Trophoblast cell (in vitro differentiated cells and primary cell): Measurements from ENCODE around the gene HADHB.

Experiments
- DNase-seq, 2 donors: peaks; one replicate each; pipeline ENCODE4 v3.0.0-alpha.2; 2016
- H2AFZ ChIP-seq: 2 replicates; pipeline ENCODE4 v1.6.1; 2013; ENCODE audit warnings: low read length, moderate library complexity, mild to moderate bottlenecking; ENCODE audit not compliant: insufficient read depth, poor library complexity
- H2AK5ac ChIP-seq: 2 replicates; pipeline ENCODE4 v1.6.1; 2013; ENCODE audit warnings: mild to moderate bottlenecking, low read length
- H2BK120ac ChIP-seq: 2 replicates; pipeline ENCODE4 v1.6.1; 2013; ENCODE audit warnings: low read length, mild to moderate bottlenecking, moderate library complexity; ENCODE audit not compliant: insufficient read depth, poor library complexity
- H2BK12ac ChIP-seq: 2 replicates; pipeline ENCODE4 v1.6.1; 2013; ENCODE audit warnings: mild to moderate bottlenecking, low read length, moderate library complexity
- H2BK5ac ChIP-seq: 2 replicates; pipeline ENCODE4 v1.6.1; 2013; ENCODE audit warnings: low read length, low read depth, moderate library complexity, mild to moderate bottlenecking; ENCODE audit not compliant: poor library complexity
- H3K14ac ChIP-seq: 2 replicates; pipeline ENCODE4 v1.6.1; 2013; ENCODE audit warnings: mild to moderate bottlenecking, low read length
- H3K18ac ChIP-seq: 2 replicates; pipeline ENCODE4 v1.6.1; 2013; ENCODE audit warnings: mild to moderate bottlenecking, low read length
- H3K23ac ChIP-seq: 2 replicates; pipeline ENCODE4 v1.6.1; 2013; ENCODE audit warnings: low read length
- H3K27ac ChIP-seq: 2 replicates; pipeline ENCODE4 v1.5.1; 2013; ENCODE audit warnings: low read depth, mild to moderate bottlenecking, inconsistent platforms, low read length, moderate library complexity
- H3K27me3 ChIP-seq: 2 replicates; pipeline ENCODE4 v1.6.1; 2013; ENCODE audit warnings: inconsistent platforms, mild to moderate bottlenecking, low read length, moderate library complexity; ENCODE audit not compliant: insufficient read depth
- H3K36me3 ChIP-seq, 2 experiments: 1 replicate in 1 of 2; 2 replicates in 1 of 2; pipeline ENCODE4 v1.6.1; 2013; ENCODE audit warnings: low read length in 2 of 2, mild to moderate bottlenecking in 2 of 2, moderate library complexity in 1 of 2; ENCODE audit not compliant: insufficient read depth in 2 of 2, control insufficient read depth in 1 of 2
- H3K4ac ChIP-seq: 2 replicates; pipeline ENCODE4 v1.6.1; 2013; ENCODE audit warnings: low read depth, mild to moderate bottlenecking, low read length, moderate library complexity
- H3K4me1 ChIP-seq, 2 experiments: 1 replicate in 1 of 2; 2 replicates in 1 of 2; pipeline ENCODE4 v1.6.1; 2013; ENCODE audit warnings: low read length in 2 of 2, mild to moderate bottlenecking in 2 of 2, moderate library complexity in 1 of 2; ENCODE audit not compliant: insufficient read depth in 2 of 2, control insufficient read depth in 1 of 2
- H3K4me2 ChIP-seq: 2 replicates; pipeline ENCODE4 v1.6.1; 2013; ENCODE audit warnings: inconsistent platforms, mild to moderate bottlenecking, low read length, moderate library complexity
- H3K4me3 ChIP-seq: 2 replicates; pipeline ENCODE4 v1.5.1; 2013; ENCODE audit warnings: mild to moderate bottlenecking, low read depth, low read length, inconsistent platforms
- H3K79me1 ChIP-seq: one replicate; pipeline ENCODE4 v1.6.1; 2013; ENCODE audit warnings: low read length
- H3K79me2 ChIP-seq: 2 replicates; pipeline ENCODE4 v1.6.1; 2013; ENCODE audit warnings: low read length, mild to moderate bottlenecking; ENCODE audit not compliant: control insufficient read depth, insufficient read depth, poor library complexity
- H3K9ac ChIP-seq: 2 replicates; pipeline ENCODE4 v1.6.1; 2013; ENCODE audit warnings: mild to moderate bottlenecking, low read length
- H3K9me3 ChIP-seq: 2 replicates; pipeline ENCODE4 v1.6.1; 2013; ENCODE audit warnings: low read depth, mild to moderate bottlenecking, control low read depth, inconsistent platforms, low read length; ENCODE audit not compliant: insufficient read depth
- H4K12ac ChIP-seq: 2 replicates; pipeline ENCODE4 v1.6.1; 2013; ENCODE audit warnings: low read depth, mild to moderate bottlenecking, low read length, moderate library complexity
- H4K8ac ChIP-seq: 2 replicates; pipeline ENCODE4 v1.6.1; 2013; ENCODE audit warnings: low read depth, mild to moderate bottlenecking, low read length, moderate library complexity
- H4K91ac ChIP-seq: one replicate; pipeline ENCODE4 v1.6.1; 2013; ENCODE audit warnings: low read depth, mild to moderate bottlenecking, low read length, moderate library complexity
- WGBS: extraction: QIAGEN DNeasy Blood & Tissue Kit; methylation state at CpG from one replicate; pipeline ENCODE4 v1.1.7; 2013; ENCODE audit warnings: missing lambda C conversion rate; ENCODE audit not compliant: insufficient read length, insufficient coverage; ENCODE audit errors: extremely low coverage; 5-methylcytosine and 5-hydroxymethylcytosine counted together

HADHB gene

DNA sequence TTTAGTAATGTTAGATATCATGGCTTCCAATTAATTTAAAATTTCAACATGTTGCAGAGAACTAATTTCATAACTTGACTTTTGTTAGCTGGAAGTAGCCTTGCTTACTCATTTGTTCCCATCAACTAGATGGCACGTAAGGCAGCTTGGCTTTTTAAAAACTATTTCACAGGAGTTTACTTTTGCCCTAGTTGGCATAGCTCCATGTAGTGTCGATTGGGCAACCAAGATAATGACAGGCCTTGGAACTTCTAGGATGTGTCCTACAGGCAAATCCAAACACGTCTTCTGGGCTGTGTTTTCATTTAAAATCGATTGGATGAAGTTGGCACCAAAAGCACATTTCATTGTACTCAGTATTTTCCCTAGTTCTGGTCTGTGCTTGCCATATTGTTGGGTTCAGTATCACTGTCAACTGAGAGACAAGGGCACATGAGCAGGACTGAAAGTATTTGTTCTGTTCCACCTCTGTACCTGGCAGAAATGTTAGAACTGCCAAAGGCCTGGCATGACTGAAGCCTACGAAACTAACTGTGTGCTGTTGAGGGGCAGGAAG, 29.4 kb downstream of the HADHB start:
- Histone ChIP-seq H3K4me3 (no peak overlapping the region), H3K18ac (no peak overlapping the region), H3K27me3 (no peaks in the 10 kb centered on the region), H3K4me2 (no peak overlapping the region), H3K36me3 (peaks cover 6 to 8% of the 10 kb centered on the region in 2 experiments), H2BK5ac (no peak overlapping the region), H3K27ac (no peak overlapping the region), H2BK120ac (no peak overlapping the region), H2AK5ac (no peak overlapping the region), H2BK12ac (no peak overlapping the region), H3K9ac (no peak overlapping the region), H3K4me1 (no peaks in the 10 kb centered on the region), H4K12ac (no peak overlapping the region), H4K8ac (no peak overlapping the region), H3K23ac (no peak overlapping the region), H3K79me1 (no peaks in the 10 kb centered on the region), H2AFZ (no peak overlapping the region), H3K9me3 (no peaks in the 10 kb centered on the region), H3K4ac (no peak overlapping the region), H3K14ac (no peak overlapping the region), H3K79me2 (no peaks in the 10 kb centered on the region), H4K91ac (no peak overlapping the region)
- WGBS, result no CpG with 5 or more reads among the region's 5 CpGs
- DNase-seq, result peak; percentile 88 to 97

- WGBS, result no CpG with 5 or more reads among the region's 4 CpGs
Measured at GRCh38 chr2:26276484-26277227, 31.9 kb downstream of the HADHB start.

DNA sequence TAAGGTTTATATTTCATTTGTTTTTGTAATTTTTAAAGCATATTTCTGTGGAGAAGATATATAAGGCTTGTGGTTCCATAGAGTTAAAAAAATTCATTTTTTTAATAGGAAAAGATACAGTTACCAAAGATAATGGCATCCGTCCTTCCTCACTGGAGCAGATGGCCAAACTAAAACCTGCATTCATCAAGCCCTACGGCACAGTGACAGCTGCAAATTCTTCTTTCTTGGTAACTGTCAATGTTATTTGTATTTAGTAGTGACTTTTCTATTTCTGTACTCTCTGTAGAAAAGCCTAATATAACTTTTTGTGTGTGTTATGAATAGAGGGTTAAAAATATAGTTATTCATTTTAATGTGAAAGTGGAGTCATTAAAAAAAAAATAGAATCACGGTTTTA, 35.1 kb downstream of the HADHB start:
- H3K4me1 ChIP-seq, result no peaks in the 10 kb centered on the region
- no peak overlapping the region for H2AFZ ChIP-seq
- H4K91ac ChIP-seq, result no peak overlapping the region
- H4K12ac ChIP-seq, result no peak overlapping the region
- no peak overlapping the region for H2BK120ac ChIP-seq
- no peak overlapping the region for H3K14ac ChIP-seq
- no peak overlapping the region for H3K4ac ChIP-seq
- H3K9ac ChIP-seq, result no peak overlapping the region
- no peak overlapping the region for H3K27ac ChIP-seq
- H3K79me2 ChIP-seq, result no peaks in the 10 kb centered on the region
- peaks cover 15 to 17% of the 10 kb centered on the region in 2 experiments for H3K36me3 ChIP-seq
- H3K27me3 ChIP-seq, result no peaks in the 10 kb centered on the region
- no peak for DNase-seq
- no peak overlapping the region for H2AK5ac ChIP-seq
- WGBS, result no CpG with 5 or more reads among the region's 3 CpGs
- H4K8ac ChIP-seq, result no peak overlapping the region
- no peaks in the 10 kb centered on the region for H3K9me3 ChIP-seq
- no peak overlapping the region for H3K18ac ChIP-seq
- no peak overlapping the region for H3K4me2 ChIP-seq
- H3K23ac ChIP-seq, result no peak overlapping the region
- H3K4me3 ChIP-seq, result no peak overlapping the region
- no peaks in the 10 kb centered on the region for H3K79me1 ChIP-seq
- no peak overlapping the region for H2BK12ac ChIP-seq
- no peak overlapping the region for H2BK5ac ChIP-seq

More at GRCh38 chr2:26276484-26277227, 31.9 kb downstream of the HADHB start:
- Histone ChIP-seq H3K9ac (no peak overlapping the region), H3K18ac (no peak overlapping the region), H3K4ac (no peak overlapping the region), H2BK5ac (no peak overlapping the region), H3K79me1 (no peaks in the 10 kb centered on the region), H3K4me1 (no peaks in the 10 kb centered on the region), H2BK120ac (no peak overlapping the region), H4K8ac (no peak overlapping the region), H3K4me2 (no peak overlapping the region), H3K14ac (no peak overlapping the region), H2AK5ac (no peak overlapping the region), H3K79me2 (no peaks in the 10 kb centered on the region), H2AFZ (no peak overlapping the region), H3K36me3 (peaks cover 12 to 15% of the 10 kb centered on the region in 2 experiments), H2BK12ac (no peak overlapping the region), H3K27me3 (no peaks in the 10 kb centered on the region), H4K12ac (no peak overlapping the region), H3K4me3 (no peak overlapping the region), H3K23ac (no peak overlapping the region), H3K9me3 (no peaks in the 10 kb centered on the region), H4K91ac (no peak overlapping the region), H3K27ac (no peak overlapping the region)
- no peak for DNase-seq

DNA sequence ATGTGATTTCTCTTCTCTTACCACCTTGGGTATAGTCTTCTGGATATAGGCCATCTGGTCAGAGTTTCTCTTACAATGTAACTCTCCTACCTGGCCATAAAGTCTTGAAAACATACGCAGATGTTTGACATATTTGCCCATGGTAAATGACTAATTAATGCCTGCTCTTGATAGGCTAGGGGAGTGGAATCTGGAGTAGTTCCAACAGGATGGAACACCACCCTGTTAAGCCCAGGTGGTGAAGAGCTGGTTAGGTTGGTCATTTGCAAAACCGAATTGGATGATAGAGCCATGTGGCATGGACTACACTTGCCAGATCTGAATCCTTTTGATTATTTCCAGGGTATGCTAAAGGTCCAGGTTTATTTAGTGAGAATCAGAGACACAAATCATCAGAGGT, 36.5 kb downstream of the HADHB start:
- no CpG with 5 or more reads among the region's 2 CpGs for WGBS
- Histone ChIP-seq H4K91ac (no peak overlapping the region), H3K9me3 (no peaks in the 10 kb centered on the region)

More for the DNA sequence above, 36.5 kb downstream of the HADHB start:
- H3K4me3 ChIP-seq, result no peak overlapping the region
- no peak overlapping the region for H3K4me2 ChIP-seq
- no peak overlapping the region for H2AFZ ChIP-seq
- H3K27ac ChIP-seq, result no peak overlapping the region
- H2BK120ac ChIP-seq, result no peak overlapping the region
- no peaks in the 10 kb centered on the region for H3K27me3 ChIP-seq
- no peak overlapping the region for H3K4ac ChIP-seq
- no peak for DNase-seq
- no peak overlapping the region for H3K23ac ChIP-seq
- H3K18ac ChIP-seq, result no peak overlapping the region
- H3K36me3 ChIP-seq, result peaks cover 21 to 22% of the 10 kb centered on the region in 2 experiments
- no peak overlapping the region for H4K12ac ChIP-seq
- H2BK12ac ChIP-seq, result no peak overlapping the region
- no peaks in the 10 kb centered on the region for H3K4me1 ChIP-seq
- no peak overlapping the region for H4K8ac ChIP-seq
- H3K79me2 ChIP-seq, result no peaks in the 10 kb centered on the region
- no peaks in the 10 kb centered on the region for H3K79me1 ChIP-seq
- H2AK5ac ChIP-seq, result no peak overlapping the region
- H3K9ac ChIP-seq, result no peak overlapping the region
- H3K14ac ChIP-seq, result no peak overlapping the region
- H2BK5ac ChIP-seq, result no peak overlapping the region
